Inferior parietal cortex (tissue), 1 donor: ENCODE measurements around the gene RILPL1.
"Not testable (repeated sequence)": the region's sequence is repeated elsewhere in the genome, so short reads cannot be mapped to it uniquely, and the experiment has no call there.

ENCODE experiments used
- DNase-seq: peaks from one replicate; pipeline ENCODE4 v3.0.0-alpha.2; 2016; ENCODE audit errors: extremely low spot score

RILPL1 gene

DNA sequence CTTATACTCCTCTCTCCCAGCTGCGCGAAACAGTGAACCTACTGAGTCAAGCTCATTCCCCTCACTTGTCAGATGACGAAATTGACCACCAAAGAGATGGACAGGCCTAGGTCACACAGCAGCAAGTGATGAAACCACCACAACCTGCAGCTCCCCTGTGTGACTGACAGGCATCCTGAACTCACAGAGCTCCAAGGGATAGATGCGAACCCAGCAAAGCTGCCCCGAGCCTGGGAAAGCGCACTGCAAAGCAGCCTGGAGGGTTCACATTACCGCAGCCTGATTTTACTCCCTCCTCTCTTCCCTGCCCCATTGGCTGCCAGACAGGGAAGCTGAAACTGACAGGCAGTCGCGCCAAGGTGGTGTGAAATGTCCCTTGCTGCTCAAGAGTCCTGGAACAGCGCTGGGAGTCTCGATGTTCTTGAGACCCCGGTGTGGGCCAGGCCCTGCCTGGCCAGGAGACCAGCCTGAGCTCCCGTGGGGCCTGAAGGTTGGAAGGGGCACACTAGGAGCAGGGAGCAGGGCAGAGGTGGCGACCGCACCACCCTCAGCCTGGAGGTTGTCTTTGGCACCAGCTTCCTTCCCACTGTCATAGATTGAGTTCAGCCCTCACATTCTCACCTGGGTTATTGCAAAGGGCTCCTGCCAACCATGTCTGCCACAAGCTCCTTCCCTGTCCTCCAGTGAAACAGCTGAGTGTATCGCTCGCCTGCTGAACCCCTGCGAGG, 39.2 kb downstream of the RILPL1 start:
- DNase-seq = no peak

DNA sequence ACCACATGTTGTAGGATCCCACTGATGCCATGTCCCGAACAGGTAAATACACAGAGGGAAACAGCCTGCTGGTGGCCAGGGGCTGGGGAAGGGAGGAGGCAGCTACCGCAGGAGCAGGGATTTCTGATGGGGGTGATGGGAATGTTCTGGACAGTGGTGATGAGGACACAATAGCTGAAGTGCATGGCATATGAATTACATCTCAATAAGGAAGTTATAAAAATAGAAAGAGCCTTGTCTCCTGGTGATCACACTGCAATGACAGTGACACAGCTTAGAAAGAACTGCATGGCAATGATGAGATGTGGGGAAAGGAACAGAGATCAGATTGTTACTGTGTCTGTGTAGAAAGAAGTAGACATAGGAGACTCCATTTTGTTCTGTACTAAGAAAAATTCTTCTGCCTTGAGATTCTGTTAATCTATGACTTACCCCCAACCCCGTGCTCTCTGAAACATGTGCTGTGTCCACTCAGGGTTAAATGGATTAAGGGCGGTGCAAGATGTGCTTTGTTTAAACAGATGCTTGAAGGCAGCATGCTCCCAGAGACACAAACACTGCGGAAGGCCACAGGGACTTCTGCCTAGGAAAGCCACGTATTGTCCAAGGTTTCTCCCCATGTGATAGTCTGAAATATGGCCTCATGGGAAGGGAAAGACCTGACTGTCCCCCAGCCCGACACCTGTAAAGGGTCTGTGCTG, 41.0 kb downstream of the RILPL1 start:
- not testable (repeated sequence) for DNase-seq

GRCh38 chr12:123491481-123491880, 42.0 kb downstream of the RILPL1 start:
- DNase-seq = no peak

DNA sequence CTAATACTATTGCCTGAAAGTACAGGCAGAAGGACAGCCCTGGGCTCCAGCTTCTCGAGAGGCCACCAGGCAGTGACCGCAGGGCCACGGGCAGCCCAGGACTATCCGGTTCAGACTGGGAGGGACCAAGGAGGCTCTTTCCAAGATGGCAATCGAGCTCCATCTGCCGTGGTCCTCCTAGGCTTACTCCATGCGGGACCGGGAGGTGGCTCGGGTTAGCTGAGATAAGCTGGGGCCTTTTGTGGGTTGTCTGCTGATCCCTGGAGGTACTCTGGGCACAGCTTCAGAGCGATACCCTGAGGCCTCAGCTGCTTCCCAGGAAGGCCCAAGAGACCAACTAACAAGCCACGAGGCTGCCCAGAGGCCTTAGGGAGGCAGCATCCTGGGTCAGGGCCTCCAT, 42.5 kb downstream of the RILPL1 start:
- DNase-seq = no peak

DNA sequence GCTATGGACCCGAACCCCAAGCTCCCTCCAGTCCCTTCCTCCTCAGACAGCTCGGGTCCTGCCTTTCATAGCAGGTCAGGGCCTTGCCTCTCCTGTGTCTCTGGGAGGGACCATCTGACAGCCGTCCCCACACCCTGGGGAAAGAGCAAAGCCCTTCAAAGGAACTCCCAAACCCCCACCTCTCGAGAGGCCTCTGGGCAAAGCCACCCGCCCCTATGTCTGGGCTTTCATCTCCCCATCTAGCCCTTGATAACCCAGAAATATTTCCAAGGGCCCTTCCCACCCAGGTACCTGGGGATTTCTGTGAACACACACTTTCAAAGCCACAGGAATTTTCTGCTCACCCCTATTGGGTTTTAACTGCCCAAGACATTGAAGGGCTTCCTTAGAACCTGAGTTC, 43.4 kb downstream of the RILPL1 start:
- DNase-seq = no peak

DNA sequence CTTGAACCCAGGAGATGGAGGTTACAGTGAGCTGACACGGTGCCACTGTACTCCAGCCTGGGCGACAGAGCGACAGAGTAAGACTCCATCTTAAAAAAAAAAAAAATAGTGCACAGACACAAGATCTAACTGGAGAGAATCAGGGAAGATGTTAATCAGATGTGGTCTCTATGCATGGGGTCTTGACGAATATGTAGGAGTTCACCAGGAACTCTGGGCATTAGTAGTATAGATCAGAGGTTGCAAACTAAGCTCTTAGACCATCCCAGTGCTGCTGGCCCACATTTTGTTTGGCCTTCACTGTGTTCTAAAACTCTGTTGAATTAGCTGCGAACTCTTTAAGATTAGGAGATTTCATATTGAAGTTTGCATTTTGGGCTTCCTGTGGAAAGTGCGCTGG, 43.9 kb downstream of the RILPL1 start:
- DNase-seq = no peak

GRCh38 chr12:123488539-123489230, 44.8 kb downstream of the RILPL1 start:
- no peak for DNase-seq

- no peak for DNase-seq
Observed at GRCh38 chr12:123487428-123487827, 46.1 kb downstream of the RILPL1 start.

- no peak for DNase-seq
Observed at GRCh38 chr12:123485756-123486155, 47.8 kb downstream of the RILPL1 start.

- no peak for DNase-seq
Observed at GRCh38 chr12:123483602-123484248, 49.8 kb downstream of the RILPL1 start.

DNA sequence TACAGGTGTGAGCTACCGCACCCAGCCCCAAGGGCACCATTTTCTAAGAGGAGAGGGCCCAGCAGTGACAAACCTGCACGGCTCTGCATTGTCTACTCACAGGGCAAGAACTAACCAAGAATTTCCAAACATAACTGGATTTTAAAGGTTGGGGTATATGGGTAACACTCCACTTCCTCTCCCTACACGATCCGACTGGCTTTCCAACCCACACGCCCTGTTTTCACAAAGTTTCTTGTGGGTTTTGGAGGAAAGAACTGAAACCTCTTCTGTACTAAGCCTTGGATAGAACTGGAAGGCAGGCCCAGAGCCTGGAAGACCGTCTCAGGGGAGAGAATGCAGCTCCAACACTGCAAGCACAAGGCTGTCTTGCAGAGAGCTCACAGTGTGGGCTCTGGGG, 50.6 kb downstream of the RILPL1 start:
- DNase-seq = no peak

GRCh38 chr12:123481251-123481650, 52.3 kb downstream of the RILPL1 start:
- not testable (repeated sequence) for DNase-seq

- peak; percentile 83 for DNase-seq
Observed at GRCh38 chr12:123479442-123480180, 53.9 kb downstream of the RILPL1 start.

- peak; percentile 76 for DNase-seq
Observed at GRCh38 chr12:123478762-123479161, 54.8 kb downstream of the RILPL1 start.

- DNase-seq = no peak
Observed at GRCh38 chr12:123478069-123478468, 55.5 kb downstream of the RILPL1 start.

- no peak for DNase-seq
Observed at GRCh38 chr12:123475246-123475703, 58.2 kb downstream of the RILPL1 start.

DNA sequence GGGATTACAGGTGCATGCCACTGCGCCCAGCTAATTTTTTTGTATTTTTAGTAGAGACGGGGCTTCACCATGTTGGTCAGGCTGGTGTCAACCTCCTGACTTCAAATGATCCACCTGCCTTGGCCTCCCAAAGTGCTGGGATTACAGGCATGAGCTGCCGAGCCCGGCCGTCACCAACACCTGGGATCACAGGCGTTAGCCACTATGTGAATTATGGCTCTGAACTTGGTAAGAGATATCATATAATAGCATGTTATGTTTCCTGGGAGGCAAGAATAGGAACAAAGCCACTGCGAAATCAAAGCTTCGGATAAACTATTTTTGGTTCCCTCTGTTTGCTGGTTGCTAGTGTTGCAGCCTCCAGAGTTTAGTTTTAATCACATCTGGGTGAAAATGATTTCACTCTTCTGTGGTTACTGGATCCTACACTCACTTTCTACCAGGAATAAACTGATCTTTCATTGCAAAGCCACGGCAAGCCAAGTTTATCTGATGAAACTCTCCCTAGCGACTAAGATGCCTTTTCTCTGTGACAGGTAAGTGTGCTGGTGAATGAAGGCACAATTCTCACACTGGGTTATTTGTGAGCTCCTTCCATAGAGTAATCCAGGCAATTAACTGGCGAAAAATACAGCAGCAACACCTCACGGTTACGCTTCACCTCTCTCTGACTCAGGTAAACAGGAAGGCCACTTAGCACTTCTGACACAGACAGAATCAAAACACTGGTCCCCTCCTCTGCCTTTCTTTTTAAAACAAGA, 58.9 kb downstream of the RILPL1 start:
- DNase-seq = no peak

DNA sequence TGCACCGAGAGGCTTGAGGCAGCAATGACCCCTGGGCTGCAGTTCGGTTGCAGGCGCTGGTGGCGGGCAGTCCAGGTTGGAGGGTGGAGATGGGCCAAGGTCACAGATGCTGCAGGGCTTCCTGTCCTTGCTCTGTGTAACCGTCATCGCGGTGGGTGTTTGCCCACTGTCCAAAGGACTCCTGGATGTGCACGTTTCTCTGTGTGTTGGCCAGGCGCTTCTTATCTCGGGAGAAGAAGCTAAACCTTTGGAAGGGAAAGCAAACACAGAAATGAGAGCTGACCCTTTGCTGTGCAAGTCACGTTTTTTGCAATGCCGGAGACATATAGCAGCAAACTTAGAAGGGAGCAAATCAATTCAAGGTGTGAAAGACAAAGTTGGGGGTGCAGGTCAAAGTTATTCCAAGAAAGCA, 61.1 kb downstream of the RILPL1 start:
- DNase-seq = no peak

DNA sequence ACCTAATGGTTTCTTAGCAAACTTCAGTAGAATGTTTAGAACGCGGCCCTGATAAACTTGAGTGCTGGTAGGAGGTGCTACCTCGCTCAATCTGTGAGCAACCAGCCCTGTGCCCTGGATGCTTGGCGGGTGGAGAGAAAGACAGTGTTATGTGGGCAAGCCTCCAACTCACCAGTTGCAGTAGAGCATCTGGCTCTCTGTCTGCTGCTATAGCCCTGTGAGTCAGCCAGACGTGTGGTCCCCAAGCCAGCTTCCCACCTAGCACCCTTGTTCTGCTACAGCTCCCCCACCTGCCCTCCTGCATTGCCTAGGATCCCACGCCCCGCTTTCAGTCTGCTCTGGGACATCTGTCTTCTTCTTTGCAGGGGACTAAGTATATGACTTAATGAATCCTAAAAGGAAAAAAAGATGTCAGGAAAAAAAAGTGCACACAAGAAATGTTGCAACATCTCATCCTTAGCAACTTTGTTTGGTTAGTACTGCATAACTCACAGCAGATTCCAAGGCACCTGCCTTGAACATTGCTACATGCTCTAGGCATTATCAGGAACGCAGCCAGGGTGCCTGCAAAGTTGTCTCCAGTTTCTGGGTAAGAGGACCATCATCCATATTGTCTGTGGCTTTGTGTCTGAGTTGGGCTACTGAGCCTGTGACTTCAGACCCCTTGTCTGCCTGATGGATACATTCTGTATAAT, 62.0 kb downstream of the RILPL1 start:
- no peak for DNase-seq

DNA sequence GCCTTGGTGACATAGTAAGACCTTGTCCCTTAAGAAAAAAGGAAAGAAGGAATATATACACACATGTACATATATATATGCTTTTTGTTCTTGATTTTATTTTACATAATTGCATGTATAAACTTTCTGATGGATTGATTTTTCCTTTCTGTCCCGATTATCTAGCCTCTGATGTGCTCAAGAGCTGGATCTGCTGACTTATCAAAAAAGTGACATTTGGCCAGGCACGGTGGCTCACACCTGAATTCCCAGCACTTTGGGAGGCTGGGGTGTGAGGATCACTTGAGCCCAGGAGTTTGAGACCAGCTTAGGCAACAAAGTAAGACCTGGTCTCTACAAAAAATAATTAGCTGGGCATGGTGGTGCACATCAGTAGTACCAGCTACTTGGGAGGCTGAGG, 63.5 kb downstream of the RILPL1 start:
- DNase-seq = no peak
